Left forelimb (tissue), 1 donor: ENCODE data around the gene EDN3.

Experiments
- DNase-seq: peaks from one replicate; pipeline ENCODE4 v3.0.0-alpha.2; 2018; ENCODE audit warnings: low spot score

The EDN3 gene

GRCh38 chr20:59300333-59301081 is at the start of gene EDN3:
Gene EDN3 (plus strand): TSS chr20:59300611. CDS start chr20:59300813, 202 bp downstream.
- DNase-seq: no peak

- DNase-seq: no peak
Observed at GRCh38 chr20:59253325-59253724, 47.1 kb upstream of the EDN3 start.

- no peak for DNase-seq
Observed at GRCh38 chr20:59253779-59254319, 46.6 kb upstream of the EDN3 start.

GRCh38 chr20:59255256-59255655 is 45.2 kb upstream of the EDN3 start:
- no peak for DNase-seq

GRCh38 chr20:59258221-59258621 is 42.2 kb upstream of the EDN3 start:
- no peak for DNase-seq

- DNase-seq: no peak
Observed at GRCh38 chr20:59259946-59260345, 40.5 kb upstream of the EDN3 start.

GRCh38 chr20:59265298-59265697 is 35.1 kb upstream of the EDN3 start:
- no peak for DNase-seq

- no peak for DNase-seq
Observed at GRCh38 chr20:59268870-59269269, 31.5 kb upstream of the EDN3 start.

GRCh38 chr20:59269411-59270025 is 30.9 kb upstream of the EDN3 start:
- DNase-seq: no peak

- no peak for DNase-seq
Observed at GRCh38 chr20:59270380-59270779, 30.0 kb upstream of the EDN3 start.

GRCh38 chr20:59273739-59274357 is 26.6 kb upstream of the EDN3 start:
- DNase-seq: no peak

- DNase-seq: no peak
Observed at GRCh38 chr20:59276938-59277337, 23.5 kb upstream of the EDN3 start.

GRCh38 chr20:59284470-59284869 is 15.9 kb upstream of the EDN3 start:
- DNase-seq: no peak

GRCh38 chr20:59289994-59290393 is 10.4 kb upstream of the EDN3 start:
- DNase-seq: no peak

- DNase-seq: no peak
Observed at GRCh38 chr20:59291740-59292383, 8.5 kb upstream of the EDN3 start.

- no peak for DNase-seq
Observed at GRCh38 chr20:59295531-59295930, 4.9 kb upstream of the EDN3 start.

- DNase-seq: no peak
Observed at GRCh38 chr20:59297686-59298085, 2.7 kb upstream of the EDN3 start.

- no peak for DNase-seq
Observed at GRCh38 chr20:59299945-59300332, 472 bp upstream of the EDN3 start.

- no peak for DNase-seq
Observed at GRCh38 chr20:59301343-59302007, 1.1 kb downstream of the EDN3 start.

- no peak for DNase-seq
Observed at GRCh38 chr20:59305908-59306655, 5.7 kb downstream of the EDN3 start.

GRCh38 chr20:59307270-59307669 is 6.9 kb downstream of the EDN3 start:
- no peak for DNase-seq
